Measurements from ENCODE around the gene MST1R. TPM values are rescaled to one million over a fixed set of nuclear protein-coding genes. Genes with fewer than 3 reads are reported as not detected.

MST1R gene
- polyA plus RNA-seq, 1 donor (not counting 4 experiments of a cell fraction or from before 2014, with no cell fraction given): 106 TPM

DNA sequence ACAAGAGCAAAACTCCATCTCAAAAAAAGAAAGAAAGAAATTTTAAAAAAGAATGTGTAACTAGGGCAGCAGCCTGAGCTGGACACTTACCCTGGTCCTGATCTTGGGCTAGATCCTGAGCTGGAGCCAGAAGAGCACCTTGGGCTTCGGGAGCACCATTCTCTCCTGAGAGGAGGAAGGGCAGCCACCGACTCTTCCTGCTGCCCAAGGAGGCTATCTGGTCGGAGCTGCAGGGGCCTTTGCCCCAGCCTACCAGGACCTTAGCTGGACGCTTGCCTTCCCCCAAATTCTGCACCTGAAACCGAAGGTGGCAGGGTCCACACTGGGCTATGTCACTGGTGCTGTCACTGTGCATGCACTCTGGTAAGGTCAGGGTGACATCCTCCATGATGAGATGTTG lies 27.1 kb downstream of the MST1R start:
- peaks cover 22% of the 10 kb centered on the region for H3K27me3 ChIP-seq (ENCODE audit: control insufficient read depth, extremely low read depth, insufficient read depth, low read length)
- H3K4me2 ChIP-seq (ENCODE audit: control insufficient read depth, extremely low read depth, insufficient read depth, low read depth, low read length): no peak overlapping the region
- H3K9ac ChIP-seq (ENCODE audit: control insufficient read depth, extremely low read depth, insufficient read depth, low read length): no peak overlapping the region
- H3K9me3 ChIP-seq (ENCODE audit: control insufficient read depth, low read depth, low read length): no peaks in the 10 kb centered on the region
- H3K9me1 ChIP-seq (ENCODE audit: control insufficient read depth, extremely low read depth, insufficient read depth, low read length): peaks cover 3% of the 10 kb centered on the region
- H3K4me3 ChIP-seq (ENCODE audit: control insufficient read depth in 2 of 3, extremely low read depth in 1 of 3, insufficient read depth in 2 of 3, low read depth in 1 of 3, low read length in 3 of 3): no peak overlapping the region
- no peak for FAIRE-seq
- H3K36me3 ChIP-seq (ENCODE audit: control insufficient read depth in 2 of 2, extremely low read depth in 1 of 2, insufficient read depth in 2 of 2, low read length in 2 of 2): no peaks in the 10 kb centered on the region
- TF ChIP-seq EZH2 (IDR thresholded peaks at IDR 0.05; ENCODE audit: low read length) (no peak), CTCF (optimal IDR thresholded peaks at IDR 0.05 in 1 of 3, IDR thresholded peaks at IDR 0.05 in 1 of 3, conservative IDR thresholded peaks at IDR 0.05 in 1 of 3; ENCODE audit: extremely low read depth in 1 of 3, insufficient read depth in 2 of 3, low read length in 3 of 3) (no peak)
- H3K27ac ChIP-seq (ENCODE audit: control insufficient read depth, insufficient read depth, low read length): no peak overlapping the region
- no peaks in the 10 kb centered on the region for H3K79me2 ChIP-seq (ENCODE audit: control insufficient read depth, insufficient read depth, low read length)
- H2AFZ ChIP-seq (ENCODE audit: control insufficient read depth, low read length): no peak overlapping the region
- dilution Hi-C loops (cut with MboI; ENCODE audit: extremely low pct_ligation_motif_present, low sequenced_read_pairs): no loop called here
- DNase-seq (ENCODE audit: low read depth, low spot score): no peak
- no peaks in the 10 kb centered on the region for H3K4me1 ChIP-seq (ENCODE audit: control insufficient read depth, extremely low read depth, insufficient read depth, low read length)
- H4K20me1 ChIP-seq (ENCODE audit: control insufficient read depth, extremely low read depth, insufficient read depth, low read length): peaks cover 5% of the 10 kb centered on the region

- no peak overlapping the region for H3K4me2 ChIP-seq (ENCODE audit: control insufficient read depth, extremely low read depth, insufficient read depth, low read depth, low read length)
- H2AFZ ChIP-seq (ENCODE audit: control insufficient read depth, low read length): no peak overlapping the region
- no peaks in the 10 kb centered on the region for H3K9me1 ChIP-seq (ENCODE audit: control insufficient read depth, extremely low read depth, insufficient read depth, low read length)
- no peak overlapping the region for H3K4me3 ChIP-seq (ENCODE audit: control insufficient read depth in 2 of 3, extremely low read depth in 1 of 3, insufficient read depth in 2 of 3, low read depth in 1 of 3, low read length in 3 of 3)
- H3K9me3 ChIP-seq (ENCODE audit: control insufficient read depth, low read depth, low read length): no peaks in the 10 kb centered on the region
- FAIRE-seq (no peak), DNase-seq (ENCODE audit: low read depth, low spot score) (no peak)
- H3K27me3 ChIP-seq (ENCODE audit: control insufficient read depth, extremely low read depth, insufficient read depth, low read length): peaks cover 52% of the 10 kb centered on the region
- peaks cover 4% of the 10 kb centered on the region for H4K20me1 ChIP-seq (ENCODE audit: control insufficient read depth, extremely low read depth, insufficient read depth, low read length)
- no peak overlapping the region for H3K9ac ChIP-seq (ENCODE audit: control insufficient read depth, extremely low read depth, insufficient read depth, low read length)
- H3K4me1 ChIP-seq (ENCODE audit: control insufficient read depth, extremely low read depth, insufficient read depth, low read length): no peaks in the 10 kb centered on the region
- H3K27ac ChIP-seq (ENCODE audit: control insufficient read depth, insufficient read depth, low read length): no peak overlapping the region
- TF ChIP-seq CTCF (optimal IDR thresholded peaks at IDR 0.05 in 1 of 3, IDR thresholded peaks at IDR 0.05 in 1 of 3, conservative IDR thresholded peaks at IDR 0.05 in 1 of 3; ENCODE audit: extremely low read depth in 1 of 3, insufficient read depth in 2 of 3, low read length in 3 of 3) (no peak), EZH2 (IDR thresholded peaks at IDR 0.05; ENCODE audit: low read length) (no peak)
- dilution Hi-C loops (cut with MboI; ENCODE audit: extremely low pct_ligation_motif_present, low sequenced_read_pairs): loop anchor here (25.0 kb wide), 2 partner anchors 89 to 136 kb away; no protein-coding TSS in a partner anchor
- no peaks in the 10 kb centered on the region for H3K79me2 ChIP-seq (ENCODE audit: control insufficient read depth, insufficient read depth, low read length)
- no peaks in the 10 kb centered on the region for H3K36me3 ChIP-seq (ENCODE audit: control insufficient read depth in 2 of 2, extremely low read depth in 1 of 2, insufficient read depth in 2 of 2, low read length in 2 of 2)
These were observed 30.1 kb downstream of the MST1R start for GRCh38 chr3:49873623-49874022.

All from keratinocyte (primary cell).